SK-N-SH treated with all-trans-retinoic acid at 6 μM for 48 hours (cell line): ENCODE results near the gene LAMA2.

Experiments
- ATAC-seq: fragments of 200-7000 bp; cut with Tn5 transposase; 3 replicates; pipeline ENCODE4 v1.9.1; 2020; ENCODE audit warnings: mild to moderate bottlenecking, moderate library complexity
- BACH2 ChIP-seq: fragments of 250-450 bp; sonication (Bioruptor Pico); IDR thresholded peaks from 2 replicates; pipeline ENCODE4 v1.9.0; 2021; ENCODE audit warnings: mild to moderate bottlenecking, borderline replicate concordance
- CREB5 ChIP-seq: fragments of 250-450 bp; sonication (Bioruptor Pico); IDR thresholded peaks from 2 replicates; pipeline ENCODE4 v1.5.1; 2020; ENCODE audit warnings: low read depth, mild to moderate bottlenecking, moderate library complexity
- CSDC2 ChIP-seq: fragments of 250-450 bp; sonication (Bioruptor Pico); IDR thresholded peaks from 2 replicates; pipeline ENCODE4 v1.5.0; 2020; ENCODE audit warnings: mild to moderate bottlenecking, moderate library complexity
- CSRNP3 ChIP-seq: fragments of 250-450 bp; sonication (Bioruptor Pico); IDR thresholded peaks from 2 replicates; pipeline ENCODE4 v1.5.1; 2021; ENCODE audit warnings: mild to moderate bottlenecking, moderate library complexity
- ESRRG ChIP-seq: fragments of 250-450 bp; sonication (Bioruptor Pico); IDR thresholded peaks from 2 replicates; pipeline ENCODE4 v1.6.1; 2021; ENCODE audit warnings: mild to moderate bottlenecking
- ISL1 ChIP-seq: fragments of 250-450 bp; sonication (Bioruptor Pico); IDR thresholded peaks from 2 replicates; pipeline ENCODE4 v2.1.2; 2022; ENCODE audit warnings: mild to moderate bottlenecking, moderate library complexity
- OSR1 ChIP-seq: fragments of 250-450 bp; sonication (Bioruptor Pico); IDR thresholded peaks from 2 replicates; pipeline ENCODE4 v1.8.0; 2022; ENCODE audit warnings: moderate library complexity, mild to moderate bottlenecking, inconsistent platforms
- PATZ1 ChIP-seq: fragments of 250-450 bp; sonication (Bioruptor Pico); IDR thresholded peaks from 2 replicates; pipeline ENCODE4 v1.8.0; 2020; ENCODE audit warnings: mild to moderate bottlenecking, moderate library complexity, borderline replicate concordance
- PPARA ChIP-seq: fragments of 250-450 bp; sonication (Bioruptor Pico); IDR thresholded peaks from 2 replicates; pipeline ENCODE4 v1.5.0; 2020; ENCODE audit warnings: mild to moderate bottlenecking, borderline replicate concordance
- RARB ChIP-seq: fragments of 250-450 bp; sonication (Bioruptor Pico); IDR thresholded peaks from 2 replicates; pipeline ENCODE4 v1.8.0; 2021; ENCODE audit warnings: mild to moderate bottlenecking, moderate library complexity
- SNAI2 ChIP-seq: fragments of 250-450 bp; sonication (Bioruptor Pico); IDR thresholded peaks from 2 replicates; pipeline ENCODE4 v1.5.0; 2020; ENCODE audit warnings: mild to moderate bottlenecking, moderate library complexity
- TCF4 ChIP-seq: fragments of 250-450 bp; sonication (Bioruptor Pico); IDR thresholded peaks from 2 replicates; pipeline ENCODE4 v1.8.0; 2021; ENCODE audit warnings: mild to moderate bottlenecking, moderate library complexity, borderline replicate concordance
- TOX ChIP-seq: fragments of 250-450 bp; sonication (Bioruptor Pico); IDR thresholded peaks from 2 replicates; pipeline ENCODE4 v1.8.0; 2021; ENCODE audit warnings: mild to moderate bottlenecking, moderate library complexity, borderline replicate concordance
- TSHZ2 ChIP-seq: fragments of 250-450 bp; sonication (Bioruptor Pico); IDR thresholded peaks from 2 replicates; pipeline ENCODE4 v1.5.0; 2020; ENCODE audit warnings: mild to moderate bottlenecking, moderate library complexity
- ZC3H10 ChIP-seq: fragments of 250-450 bp; sonication (Bioruptor Pico); IDR thresholded peaks from 2 replicates; pipeline ENCODE4 v1.5.1; 2021; ENCODE audit warnings: mild to moderate bottlenecking, moderate library complexity
- ZFP30 ChIP-seq: fragments of 450-650 bp; formaldehyde crosslinking; IDR thresholded peaks from 2 replicates; pipeline ENCODE4 v1.5.0; 2022; ENCODE audit warnings: mild to moderate bottlenecking, moderate library complexity
- ZNF565 ChIP-seq: fragments of 450-650 bp; formaldehyde crosslinking; conservative IDR thresholded peaks from 2 replicates; pipeline ENCODE4 v1.5.0; 2020; ENCODE audit warnings: low read depth, mild to moderate bottlenecking, moderate library complexity
- ZNF70 ChIP-seq: fragments of 450-650 bp; formaldehyde crosslinking; IDR thresholded peaks from 2 replicates; pipeline ENCODE4 v1.5.0; 2020; ENCODE audit warnings: mild to moderate bottlenecking, moderate library complexity

The LAMA2 gene

GRCh38 chr6:128848212-128848935 is 34.6 kb upstream of the LAMA2 start (continued):
- no peak for TF ChIP-seq TSHZ2 (CRISPR knock-in tag)
- no peak for TF ChIP-seq ZFP30
- no peak for TF ChIP-seq OSR1 (CRISPR knock-in tag)
- TF ChIP-seq CREB5 (CRISPR knock-in tag): no peak
- TF ChIP-seq ZNF70 (CRISPR knock-in tag): no peak

- ATAC-seq: no peak
- TF ChIP-seq BACH2 (CRISPR knock-in tag): no peak
- TF ChIP-seq SNAI2 (CRISPR knock-in tag): no peak
- TF ChIP-seq ISL1 (CRISPR knock-in tag): no peak
- no peak for TF ChIP-seq RARB (CRISPR knock-in tag)
- TF ChIP-seq TSHZ2 (CRISPR knock-in tag): no peak
- no peak for TF ChIP-seq PATZ1 (CRISPR knock-in tag)
- no peak for TF ChIP-seq ZC3H10 (CRISPR knock-in tag)
- TF ChIP-seq CREB5 (CRISPR knock-in tag): no peak
- TF ChIP-seq ZNF565: no peak
- TF ChIP-seq OSR1 (CRISPR knock-in tag): no peak
- no peak for TF ChIP-seq ESRRG (CRISPR knock-in tag)
- TF ChIP-seq TCF4: no peak
- TF ChIP-seq TOX (CRISPR knock-in tag): no peak
- no peak for TF ChIP-seq CSRNP3 (CRISPR knock-in tag)
Measured at GRCh38 chr6:128855581-128856085, 27.3 kb upstream of the LAMA2 start.

- no peak for ATAC-seq
- no peak for TF ChIP-seq ZNF70 (CRISPR knock-in tag)
- TF ChIP-seq TCF4: no peak
- TF ChIP-seq OSR1 (CRISPR knock-in tag): no peak
- TF ChIP-seq ZFP30: no peak
- no peak for TF ChIP-seq ZNF565
- no peak for TF ChIP-seq CSRNP3 (CRISPR knock-in tag)
- no peak for TF ChIP-seq CSDC2 (CRISPR knock-in tag)
- no peak for TF ChIP-seq RARB (CRISPR knock-in tag)
- TF ChIP-seq PPARA (CRISPR knock-in tag): no peak
Measured at GRCh38 chr6:128857806-128858205, 25.1 kb upstream of the LAMA2 start.
